ENCODE measurements around the gene ERP44.

GRCh38 chr9:100134731-100135130 is 35.9 kb upstream of the ERP44 start:
- no peak for TF ChIP-seq CTCF (IDR thresholded peaks at IDR 0.05)
- no peak for TF ChIP-seq EZH2 (IDR thresholded peaks at IDR 0.05)
- no peak for TF ChIP-seq EZH2phosphoT487 (IDR thresholded peaks at IDR 0.05)
